OCI-LY3 (cell line): Measurements from ENCODE around the gene EPHB1.

Experiments used
- CTCF ChIP-seq: fragments of 200-600, 300-600 bp; sonication (generic); IDR thresholded peaks from 2 replicates; pipeline ENCODE4 v1.5.1; 2014; ENCODE audit warnings: antibody characterized with exemption, low read length, low read depth
- EZH2phosphoT487 ChIP-seq: fragments of 200-600 bp; shearing (Covaris generic); IDR thresholded peaks from 2 replicates; pipeline ENCODE4 v1.6.1; 2018; ENCODE audit warnings: antibody characterized with exemption, mixed run types, low read depth

GRCh38 chr3:135145581-135145980 is 350.5 kb downstream of the EPHB1 start:
- no peak for TF ChIP-seq CTCF
- TF ChIP-seq EZH2phosphoT487: no peak
